Endothelial cell of umbilical vein (primary cell): ENCODE data around the gene HBG2.

Source experiments
- CTCF ChIP-seq, 2 donors: IDR thresholded peaks; 1 replicate in 1 of 2; 2 replicates in 1 of 2; pipeline ENCODE4 v1.5.1; 2011; ENCODE audit warnings: low read length in 2 of 2, mild to moderate bottlenecking in 2 of 2, moderate library complexity in 2 of 2, control low read depth in 1 of 2, inconsistent platforms in 1 of 2, low read depth in 1 of 2; ENCODE audit not compliant: insufficient read depth in 1 of 2; ENCODE audit errors: extremely low read depth in 1 of 2
- JUN ChIP-seq: IDR thresholded peaks from 2 replicates; pipeline ENCODE4 v1.6.1; 2011; ENCODE audit warnings: borderline replicate concordance, low read depth; ENCODE audit not compliant: insufficient read length, insufficient read depth
- MAX ChIP-seq: IDR thresholded peaks from 2 replicates; pipeline ENCODE4 v1.6.1; 2011; ENCODE audit not compliant: insufficient read depth, insufficient read length
- MYC ChIP-seq: IDR thresholded peaks from one replicate; pipeline ENCODE4 v1.6.1; 2011; ENCODE audit warnings: mild to moderate bottlenecking, low read depth, low read length
- POLR2AphosphoS5 ChIP-seq: IDR thresholded peaks from 2 replicates; pipeline ENCODE4 v1.6.1; 2012; ENCODE audit warnings: low read depth, mild to moderate bottlenecking, control low read depth, low read length, moderate library complexity; ENCODE audit not compliant: insufficient read depth

DNA sequence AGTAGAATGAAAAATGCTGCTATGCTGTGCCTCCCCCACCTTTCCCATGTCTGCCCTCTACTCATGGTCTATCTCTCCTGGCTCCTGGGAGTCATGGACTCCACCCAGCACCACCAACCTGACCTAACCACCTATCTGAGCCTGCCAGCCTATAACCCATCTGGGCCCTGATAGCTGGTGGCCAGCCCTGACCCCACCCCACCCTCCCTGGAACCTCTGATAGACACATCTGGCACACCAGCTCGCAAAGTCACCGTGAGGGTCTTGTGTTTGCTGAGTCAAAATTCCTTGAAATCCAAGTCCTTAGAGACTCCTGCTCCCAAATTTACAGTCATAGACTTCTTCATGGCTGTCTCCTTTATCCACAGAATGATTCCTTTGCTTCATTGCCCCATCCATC lies 30.1 kb upstream of the HBG2 start:
- TF ChIP-seq POLR2AphosphoS5, result no peak
- no peak for TF ChIP-seq CTCF (IDR thresholded peaks at IDR 0.05; ENCODE audit: extremely low read depth in 1 of 2, insufficient read depth in 1 of 2, low read depth in 1 of 2, low read length in 2 of 2)
- no peak for TF ChIP-seq MYC
- TF ChIP-seq JUN, result no peak
- no peak for TF ChIP-seq MAX
